GM12872 (cell line): Measurements from ENCODE around the gene GMPR2.

Experiments used
- CTCF ChIP-seq: IDR thresholded peaks from 3 replicates; pipeline ENCODE4 v1.5.1; 2011; ENCODE audit warnings: low read depth, mild to moderate bottlenecking, low read length, moderate library complexity; ENCODE audit not compliant: insufficient read depth

Gene GMPR2

DNA sequence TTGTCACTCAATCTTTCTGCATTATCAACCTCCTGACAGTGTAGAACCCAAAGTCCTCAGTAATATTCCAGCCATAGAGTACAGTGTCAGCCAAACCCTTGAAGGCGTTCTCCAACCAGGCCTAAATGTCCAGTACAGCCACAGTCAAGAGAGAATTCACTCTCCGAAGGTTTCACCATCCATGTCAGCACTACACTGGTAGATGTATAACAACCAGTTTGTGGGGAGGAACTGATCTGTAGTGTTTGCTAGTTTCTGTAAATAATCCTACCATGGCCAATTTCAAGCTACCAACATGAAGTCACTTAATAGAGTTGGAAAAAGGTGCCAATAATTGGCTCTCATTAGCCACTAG is 16.4 kb upstream of the GMPR2 start:
- TF ChIP-seq CTCF = no peak

DNA sequence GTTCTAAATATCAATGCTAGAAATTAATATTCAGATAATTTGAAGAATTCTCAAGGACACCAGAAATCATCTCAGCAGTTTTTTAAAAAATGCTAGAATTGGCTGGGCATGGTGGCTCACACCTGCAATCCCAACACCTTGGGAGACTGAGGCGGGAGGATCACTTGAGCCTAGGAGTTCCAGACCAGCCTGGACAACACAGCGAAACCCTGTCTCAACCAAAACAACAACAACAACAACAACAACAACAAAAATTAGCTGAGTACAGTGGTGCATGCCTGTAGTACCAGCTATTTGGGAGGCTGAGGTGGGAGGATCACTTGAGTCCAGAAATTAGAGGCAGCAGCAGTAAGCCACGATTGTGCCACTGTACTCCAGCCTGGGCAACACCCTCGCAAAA is 13.6 kb upstream of the GMPR2 start:
- no peak for TF ChIP-seq CTCF

DNA sequence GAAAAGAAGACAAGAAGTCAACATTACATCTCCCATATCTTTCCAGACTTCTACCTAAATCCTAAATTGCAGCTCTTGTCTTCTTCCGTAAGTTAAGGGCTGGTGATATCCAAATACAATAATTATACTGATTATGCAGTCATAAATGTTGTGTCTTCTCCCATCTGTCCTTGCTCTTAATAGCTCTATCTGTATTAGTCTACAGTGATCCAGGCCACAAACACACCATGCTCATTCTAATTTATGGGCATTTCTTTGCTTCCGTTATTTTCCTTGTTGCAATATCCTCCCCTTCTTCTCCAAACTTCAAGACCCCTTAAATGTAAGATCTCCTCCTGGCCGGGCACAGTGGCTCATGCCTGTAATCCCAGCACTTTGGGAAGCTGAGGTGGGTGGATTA is 13.2 kb upstream of the GMPR2 start:
- no peak for TF ChIP-seq CTCF

- TF ChIP-seq CTCF = no peak
Measured at GRCh38 chr14:24224618-24225071, 8.1 kb upstream of the GMPR2 start.

GRCh38 chr14:24226473-24226872 is 6.3 kb upstream of the GMPR2 start:
- no peak for TF ChIP-seq CTCF

- TF ChIP-seq CTCF = no peak
Measured at GRCh38 chr14:24228902-24229301, 3.8 kb upstream of the GMPR2 start.

DNA sequence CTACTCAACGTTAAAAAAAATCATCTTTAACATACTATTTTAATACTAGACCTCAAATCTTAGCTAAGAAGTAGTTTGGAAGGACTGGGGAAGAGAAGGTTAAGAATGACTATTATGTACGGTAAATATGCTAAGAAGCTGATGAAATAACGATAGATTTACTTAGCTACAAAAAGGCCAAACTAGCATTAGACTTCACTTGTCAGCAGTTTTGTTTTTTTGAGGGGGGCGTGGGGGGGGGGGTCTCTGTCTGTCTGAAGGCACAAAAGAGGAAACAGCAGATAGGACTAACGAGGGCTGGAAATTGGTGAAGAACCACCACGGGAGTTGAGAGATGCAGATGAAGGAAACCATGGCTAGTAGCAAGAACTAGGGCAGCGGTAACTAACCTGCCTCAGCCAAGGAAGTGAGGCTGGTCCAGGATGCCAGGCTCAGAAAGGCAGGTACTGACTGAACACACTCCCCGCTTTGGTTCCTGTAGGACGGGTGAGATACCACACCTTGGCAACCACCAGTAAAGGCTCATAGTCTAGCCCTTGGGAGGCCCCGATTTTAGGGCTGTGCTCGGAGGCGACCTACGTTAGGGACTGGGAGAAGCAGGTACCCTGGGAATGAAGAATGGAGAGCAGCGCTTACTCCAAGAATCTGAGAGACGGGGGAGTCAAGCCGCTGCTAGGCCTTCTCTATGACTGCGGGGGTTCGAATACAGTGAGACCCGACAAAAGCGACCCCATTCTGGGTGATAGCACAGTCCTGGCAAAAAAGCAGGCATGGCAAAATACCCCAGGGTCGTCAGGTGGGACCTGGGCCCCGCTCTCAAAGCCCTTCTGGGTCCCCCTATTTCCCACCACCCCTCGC is 1.2 kb upstream of the GMPR2 start:
- no peak for TF ChIP-seq CTCF
